Heart left ventricle (tissue), 16 donors: Measurements from ENCODE around the gene CYSTM1. TPM values are rescaled to one million over a fixed set of nuclear protein-coding genes. Genes with fewer than 3 reads are reported as not detected.

Source experiments
- ATAC-seq, 4 donors: fragments of 200-7000 bp; cut with Tn5 transposase; one replicate each; pipeline ENCODE4 v1.9.1; 2020 to 2022; ENCODE audit warnings: moderate library complexity in 4 of 4, mild to moderate bottlenecking in 3 of 4, moderate number of reproducible peaks in 1 of 4
- DNase-seq, 5 donors: peaks; one replicate each; pipeline ENCODE4 v3.0.0-alpha.2; 2020
- H3K27ac ChIP-seq, 12 donors: fragments of 200-600 bp; sonication (generic) in 4 of 12; one replicate each; pipeline versions ENCODE4 v1.5.0 to v1.8.0; 2016 to 2022; ENCODE audit warnings: mild to moderate bottlenecking in 2 of 12
- H3K27me3 ChIP-seq, 9 donors: fragments of 200-600 bp; sonication (generic) in 2 of 9; one replicate each; pipeline versions ENCODE4 v1.5.1 to v1.8.0; 2016 to 2022; ENCODE audit warnings: mild to moderate bottlenecking in 3 of 9
- H3K36me3 ChIP-seq, 9 donors: fragments of 200-600 bp; sonication (generic) in 2 of 9; one replicate each; pipeline versions ENCODE4 v1.5.0 to v1.8.0; 2018 to 2022; ENCODE audit warnings: mild to moderate bottlenecking in 2 of 9
- H3K4me1 ChIP-seq, 12 donors: fragments of 200-600 bp; sonication (generic) in 4 of 12; one replicate each; pipeline versions ENCODE4 v1.5.0 to v1.8.0; 2016 to 2022; ENCODE audit warnings: mild to moderate bottlenecking in 3 of 12
- H3K4me3 ChIP-seq, 12 donors: fragments of 200-600 bp; sonication (generic) in 4 of 12; one replicate each; pipeline versions ENCODE4 v1.5.0 to v1.8.0; 2017 to 2022; ENCODE audit warnings: mild to moderate bottlenecking in 9 of 12, moderate library complexity in 4 of 12
- H3K9me3 ChIP-seq, 12 donors: fragments of 200-600 bp; sonication (generic) in 4 of 12; one replicate each; pipeline versions ENCODE4 v1.5.0 to v1.8.0; 2016 to 2022; ENCODE audit warnings: mild to moderate bottlenecking in 1 of 12
- POLR2A ChIP-seq, 2 donors: fragments of 450-650 bp; IDR thresholded peaks; one replicate each; pipeline ENCODE4 v1.6.1; 2017; ENCODE audit warnings: antibody characterized with exemption in 2 of 2, mild to moderate bottlenecking in 2 of 2, moderate library complexity in 2 of 2
- WGBS, 4 donors: extraction: QIAGEN DNeasy Blood & Tissue Kit in 2 of 4; methylation state at CpG; one replicate each; pipeline versions ENCODE4 v1.1.5 to v1.1.7; 2013 to 2018; 5-methylcytosine and 5-hydroxymethylcytosine counted together
- intact Hi-C, 10 donors: fragments of 100-400 bp; cut with DNase I; formaldehyde crosslinking; loops; one replicate each; pipeline versions ENCODE4 v1.11.1 to v1.14.2; 2022
- polyA plus RNA-seq, 2 donors: library from polyadenylated mRNA; stranded (reverse); fragments of 200-250 nt; gene quantifications; one replicate each; pipeline ENCODE4 v1.2.3, GENCODE V29; 2013
- total RNA-seq, 9 donors: library from RNA; depleted of rRNA in 2 of 9; stranded (reverse); fragments of >200 nt in 2 of 9; fragmentation: NEBNext Ultra II Directional in 3 of 9; extraction: Animal tissue kit (Norgen Biotek cat#: 25700) in 3 of 9; gene quantifications; one replicate each; pipeline versions ENCODE4 v1.1.0 to v1.2.4, GENCODE V29; 2016 to 2023
- TF ChIP-seq, protein P1 (sequence below), 12 donors: fragments of 200-600 bp; sonication (generic) in 4 of 12; IDR thresholded peaks; one replicate each; pipeline versions ENCODE4 v1.5.0 to v1.8.0; 2018 to 2022; ENCODE audit warnings: antibody characterized with exemption in 12 of 12, mild to moderate bottlenecking in 5 of 12
- donor health status: ischemic (EF 13 %, LVEDD 7.1; RV severe dilation, severe dysfunction).
- donor health status: healthy with polysubstance abuse.
- donor health status: DM: no; HTN: yes; CAD: no.
- donor health status: DM: no; HTN: no; CAD: no.
- donor health status: ischemic (EF 25% LVEDD 6.9; RV normal size, moderate dysfunction).
- donor health status: ischemic (EF 25% LVEDD 5.7; RV mildly dilated, moderate dysfunction).
- donor health status: healthy.
- donor health status: DM: yes; HTN: yes; CAD: no.
- donor health status: ischemic (EF 35%, LVEDD 5.7; RV mildly dilated, moderate dysfunction).
- donor health status: nonischemic (EF 11% LVEDD 7.7; RV severe dilation, severe dysfunction).
- donor health status: DM: yes; HTN: yes; CAD: no.
- donor health status: PGD.
- donor health status: ischemic (EF 29% LVEDD 5.4; RV normal size, mild dysfunction).
- donor health status: nonischemic (EF 23%, LVEDD 6.1; RV moderate dilation, normal function).

The CYSTM1 gene
- total and polyA plus RNA-seq, 11 donors: 58.1 to 238 (median 94.5) TPM

DNA sequence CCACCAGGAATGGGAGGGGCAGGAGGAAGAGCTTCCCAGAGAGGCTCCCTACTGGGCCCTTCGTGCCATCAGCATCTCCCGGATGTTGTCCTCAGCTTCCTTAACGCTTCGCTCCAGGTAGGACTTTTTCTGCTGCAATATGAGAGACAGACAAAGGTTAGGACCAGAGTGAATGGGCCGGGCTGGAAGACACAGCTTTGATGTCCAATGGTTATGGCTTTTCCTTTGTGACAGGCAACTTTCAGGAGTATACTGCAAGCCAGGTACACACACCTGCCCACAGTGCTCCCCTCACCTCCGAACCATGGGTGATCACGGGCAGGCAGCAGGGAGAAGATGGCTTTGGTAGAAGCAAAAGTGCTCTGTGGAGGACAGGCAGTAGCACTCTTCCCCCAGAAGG lies 70.9 kb downstream of the CYSTM1 start:
- intact Hi-C loops: loop anchor here in 5 of 10 donors (2.0 to 10.0 kb wide), 5 partner anchors 36 to 469 kb away; partner anchors contain the start of gene HBEGF (in 1 of the 5)

DNA sequence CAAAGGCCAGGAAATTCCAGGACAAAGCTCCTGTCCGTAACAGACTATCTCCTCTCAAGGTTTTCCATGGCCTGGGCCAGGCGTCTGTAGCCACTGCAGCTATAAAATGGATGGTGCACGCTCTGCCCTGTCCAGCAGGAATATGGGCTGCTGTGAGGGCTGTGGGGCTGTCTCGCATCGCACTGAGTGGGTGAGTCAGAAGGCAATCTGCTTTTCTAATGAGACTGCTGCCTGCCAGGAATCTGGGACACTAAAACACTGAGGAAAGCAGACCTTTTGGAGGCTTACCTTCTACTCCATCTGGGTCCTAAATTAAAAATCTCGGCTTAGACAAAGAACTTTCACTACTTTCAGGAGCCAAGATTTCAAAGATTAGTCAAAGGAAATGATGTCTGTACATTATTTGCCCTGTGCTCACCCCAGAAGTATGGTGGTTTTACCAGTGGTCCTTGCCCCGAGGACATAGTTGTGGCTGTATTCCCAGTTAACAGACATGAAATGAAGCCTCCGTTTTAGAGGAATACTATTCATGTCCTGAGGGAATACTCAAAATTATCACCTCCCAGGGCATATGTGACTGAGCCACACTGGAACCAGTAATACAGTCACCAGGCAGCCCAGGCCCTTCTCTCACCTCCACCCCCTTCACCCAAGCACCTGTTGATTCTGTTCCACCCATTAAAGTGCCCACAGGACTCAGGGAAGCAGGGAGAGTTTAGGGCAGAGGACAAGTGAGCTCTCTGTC lies 71.6 kb downstream of the CYSTM1 start:
- no peak overlapping the region for H3K4me3 ChIP-seq
- DNase-seq: peak; percentile 58 to 83 (median 69)
- H3K27me3 ChIP-seq: no peaks in the 10 kb centered on the region
- H3K4me1 ChIP-seq: peaks cover 18 to 88% (median 65%) of the 10 kb centered on the region in 12 donors
- no peaks in the 10 kb centered on the region for H3K9me3 ChIP-seq
- intact Hi-C loops: loop anchor here in 4 of 10 donors (2.0 to 10.0 kb wide), 4 partner anchors 36 to 468 kb away; partner anchors contain the start of gene HBEGF (in 1 of the 4)
- 10 to 23% (median 20%) methylated on average over 8 of the region's 8 CpGs for WGBS, 4 donors
- ATAC-seq: peak; percentile 47 to 80 (median 65)
- H3K36me3 ChIP-seq: peaks cover 0 to 34% (median 21%) of the 10 kb centered on the region in 9 donors
- no peak for TF ChIP-seq POLR2A (IDR thresholded peaks at IDR 0.05)
- peak overlapping the region; percentile 34 to 88 (median 64) for H3K27ac ChIP-seq

More for the DNA sequence above, 70.9 kb downstream of the CYSTM1 start:
- Histone ChIP-seq H3K4me1 (peaks cover 19 to 88% (median 66%) of the 10 kb centered on the region in 12 donors), H3K9me3 (no peaks in the 10 kb centered on the region), H3K4me3 (no peak overlapping the region), H3K27ac (peak overlapping the region; percentile 34 to 88 (median 64)), H3K27me3 (no peaks in the 10 kb centered on the region), H3K36me3 (peaks cover 0 to 33% (median 21%) of the 10 kb centered on the region in 9 donors)
- ATAC-seq: no peak
- no peak for DNase-seq
- TF ChIP-seq, protein P1, sequence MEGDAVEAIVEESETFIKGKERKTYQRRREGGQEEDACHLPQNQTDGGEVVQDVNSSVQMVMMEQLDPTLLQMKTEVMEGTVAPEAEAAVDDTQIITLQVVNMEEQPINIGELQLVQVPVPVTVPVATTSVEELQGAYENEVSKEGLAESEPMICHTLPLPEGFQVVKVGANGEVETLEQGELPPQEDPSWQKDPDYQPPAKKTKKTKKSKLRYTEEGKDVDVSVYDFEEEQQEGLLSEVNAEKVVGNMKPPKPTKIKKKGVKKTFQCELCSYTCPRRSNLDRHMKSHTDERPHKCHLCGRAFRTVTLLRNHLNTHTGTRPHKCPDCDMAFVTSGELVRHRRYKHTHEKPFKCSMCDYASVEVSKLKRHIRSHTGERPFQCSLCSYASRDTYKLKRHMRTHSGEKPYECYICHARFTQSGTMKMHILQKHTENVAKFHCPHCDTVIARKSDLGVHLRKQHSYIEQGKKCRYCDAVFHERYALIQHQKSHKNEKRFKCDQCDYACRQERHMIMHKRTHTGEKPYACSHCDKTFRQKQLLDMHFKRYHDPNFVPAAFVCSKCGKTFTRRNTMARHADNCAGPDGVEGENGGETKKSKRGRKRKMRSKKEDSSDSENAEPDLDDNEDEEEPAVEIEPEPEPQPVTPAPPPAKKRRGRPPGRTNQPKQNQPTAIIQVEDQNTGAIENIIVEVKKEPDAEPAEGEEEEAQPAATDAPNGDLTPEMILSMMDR (IDR thresholded peaks at IDR 0.05): no peak
- no peak for TF ChIP-seq POLR2A (IDR thresholded peaks at IDR 0.05)
- WGBS, 4 donors: 62 to 78% (median 71%) methylated on average over 7 of the region's 7 CpGs

DNA sequence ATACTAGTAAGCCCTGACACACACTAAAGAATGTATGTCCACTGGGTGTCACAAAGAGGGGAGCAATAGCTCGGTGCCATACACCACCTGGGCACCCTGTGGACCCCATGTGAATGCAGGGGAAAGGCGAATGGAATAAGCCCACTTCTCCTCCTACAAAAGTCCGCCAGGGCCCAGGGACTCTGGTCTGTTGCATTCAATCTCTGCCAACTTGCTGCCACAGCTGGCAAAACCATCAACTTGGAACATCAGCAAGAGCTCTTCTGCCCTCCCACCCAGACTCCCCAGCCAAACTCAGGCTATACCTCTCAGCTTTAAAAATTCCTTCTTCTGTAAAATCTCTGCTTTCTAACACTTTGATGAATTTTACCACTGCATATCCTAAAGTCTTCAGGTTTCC lies 73.4 kb downstream of the CYSTM1 start:
- H3K36me3 ChIP-seq: peaks cover 0 to 32% (median 18%) of the 10 kb centered on the region in 9 donors
- no peak overlapping the region for H3K4me3 ChIP-seq
- H3K27me3 ChIP-seq: no peaks in the 10 kb centered on the region
- no peak overlapping the region for H3K27ac ChIP-seq
- WGBS, 4 donors: 55 to 90% (median 72%) methylated on average over 3 of the region's 3 CpGs
- intact Hi-C loops: loop anchor here in 3 of 10 donors (5.0 to 10.0 kb wide), 3 partner anchors 34 to 466 kb away; no protein-coding TSS in a partner anchor
- no peaks in the 10 kb centered on the region for H3K9me3 ChIP-seq
- DNase-seq (no peak), ATAC-seq (no peak)
- TF ChIP-seq, protein P1 (IDR thresholded peaks at IDR 0.05): no peak
- TF ChIP-seq POLR2A (IDR thresholded peaks at IDR 0.05): no peak
- H3K4me1 ChIP-seq: peaks cover 14 to 88% (median 66%) of the 10 kb centered on the region in 12 donors

DNA sequence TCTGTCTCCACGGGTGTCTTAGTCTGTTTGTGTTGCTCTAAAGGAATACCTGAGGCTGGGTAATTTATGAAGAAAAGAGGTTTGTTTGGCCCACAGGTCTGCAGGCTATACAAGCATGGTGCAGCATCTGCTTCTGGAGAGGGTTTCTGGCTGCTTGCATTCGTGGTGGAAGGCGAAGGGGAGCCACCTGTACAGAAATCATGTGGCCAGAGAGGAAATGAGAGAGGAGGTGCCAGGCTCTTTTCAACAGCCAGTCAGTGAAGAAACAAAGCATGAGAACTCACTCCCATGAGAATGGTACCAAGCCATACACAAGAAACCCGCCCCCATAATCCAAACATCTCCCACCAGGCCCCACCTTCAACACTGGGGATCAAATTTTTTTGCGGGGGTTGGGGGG lies 74.5 kb downstream of the CYSTM1 start:
- ATAC-seq: no peak
- WGBS, 4 donors: 67 to 79% (median 77%) methylated on average over 5 of the region's 5 CpGs
- Histone ChIP-seq H3K27me3 (no peaks in the 10 kb centered on the region), H3K4me1 (peaks cover 14 to 88% (median 67%) of the 10 kb centered on the region in 12 donors), H3K9me3 (no peaks in the 10 kb centered on the region), H3K4me3 (no peak overlapping the region), H3K36me3 (peaks cover 0 to 27% (median 11%) of the 10 kb centered on the region in 9 donors), H3K27ac (no peak overlapping the region)
- intact Hi-C loops: loop anchor here in 3 of 10 donors (5.0 to 10.0 kb wide), 3 partner anchors 33 to 465 kb away; no protein-coding TSS in a partner anchor
- DNase-seq: no peak
- TF ChIP-seq, protein P1 (IDR thresholded peaks at IDR 0.05): no peak
- TF ChIP-seq POLR2A (IDR thresholded peaks at IDR 0.05): no peak
